ENCODE results near the gene CHRM2.

CHRM2 gene

DNA sequence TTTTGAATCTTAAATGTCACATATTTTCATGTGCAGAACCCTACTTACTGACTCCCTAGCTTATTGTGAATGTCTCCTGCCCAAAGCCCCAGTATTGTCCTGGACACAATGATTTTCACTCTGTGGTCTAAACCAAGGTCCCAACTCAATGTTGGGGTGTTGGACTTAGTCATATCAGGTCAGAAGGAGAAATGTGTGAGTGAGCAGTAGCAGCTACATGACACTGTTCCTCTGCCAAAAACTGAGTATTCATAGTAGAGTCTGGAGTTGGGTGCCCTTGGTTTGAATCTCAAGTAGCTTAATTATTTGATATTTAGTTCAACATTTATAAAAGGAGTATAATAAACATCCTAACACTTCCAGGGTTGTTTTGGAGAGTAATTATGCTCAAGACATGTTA is 141.0 kb downstream of the CHRM2 start:
- no peak for DNase-seq (ENCODE audit: extremely low read depth, low read depth)
- TF ChIP-seq, protein P1, sequence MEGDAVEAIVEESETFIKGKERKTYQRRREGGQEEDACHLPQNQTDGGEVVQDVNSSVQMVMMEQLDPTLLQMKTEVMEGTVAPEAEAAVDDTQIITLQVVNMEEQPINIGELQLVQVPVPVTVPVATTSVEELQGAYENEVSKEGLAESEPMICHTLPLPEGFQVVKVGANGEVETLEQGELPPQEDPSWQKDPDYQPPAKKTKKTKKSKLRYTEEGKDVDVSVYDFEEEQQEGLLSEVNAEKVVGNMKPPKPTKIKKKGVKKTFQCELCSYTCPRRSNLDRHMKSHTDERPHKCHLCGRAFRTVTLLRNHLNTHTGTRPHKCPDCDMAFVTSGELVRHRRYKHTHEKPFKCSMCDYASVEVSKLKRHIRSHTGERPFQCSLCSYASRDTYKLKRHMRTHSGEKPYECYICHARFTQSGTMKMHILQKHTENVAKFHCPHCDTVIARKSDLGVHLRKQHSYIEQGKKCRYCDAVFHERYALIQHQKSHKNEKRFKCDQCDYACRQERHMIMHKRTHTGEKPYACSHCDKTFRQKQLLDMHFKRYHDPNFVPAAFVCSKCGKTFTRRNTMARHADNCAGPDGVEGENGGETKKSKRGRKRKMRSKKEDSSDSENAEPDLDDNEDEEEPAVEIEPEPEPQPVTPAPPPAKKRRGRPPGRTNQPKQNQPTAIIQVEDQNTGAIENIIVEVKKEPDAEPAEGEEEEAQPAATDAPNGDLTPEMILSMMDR (IDR thresholded peaks at IDR 0.05; ENCODE audit: low read depth, low read length): no peak

GRCh38 chr7:137015015-137015414 is 146.6 kb downstream of the CHRM2 start:
- DNase-seq (ENCODE audit: extremely low read depth, low read depth): no peak
- TF ChIP-seq, protein P1 (IDR thresholded peaks at IDR 0.05; ENCODE audit: low read depth, low read length): no peak

- no peak for DNase-seq (ENCODE audit: extremely low read depth, low read depth)
- TF ChIP-seq, protein P1 (IDR thresholded peaks at IDR 0.05; ENCODE audit: low read depth, low read length): no peak
Observed at GRCh38 chr7:137017221-137017620, 148.8 kb downstream of the CHRM2 start.

GRCh38 chr7:137018468-137018867 is 150.0 kb downstream of the CHRM2 start:
- TF ChIP-seq, protein P1 (IDR thresholded peaks at IDR 0.05; ENCODE audit: low read depth, low read length): no peak
- DNase-seq (ENCODE audit: extremely low read depth, low read depth): no peak

DNA sequence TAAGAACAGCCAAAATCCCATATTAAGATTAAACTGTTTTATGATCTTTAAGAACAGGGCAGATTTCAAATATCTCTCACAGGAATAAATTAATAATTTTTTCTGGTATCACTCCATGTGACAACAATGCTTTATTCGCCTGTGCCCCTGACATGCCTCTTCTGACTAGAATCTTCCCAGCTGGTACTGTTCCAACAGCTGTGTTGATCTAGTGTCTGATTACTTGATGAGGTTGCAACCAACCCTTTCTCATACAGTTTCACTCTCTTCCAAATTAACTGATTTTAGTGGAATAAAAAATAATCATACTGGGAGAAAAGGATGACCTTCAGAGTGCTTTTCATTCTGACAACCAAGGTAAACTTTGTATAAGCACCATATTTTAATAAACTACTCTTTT is 151.9 kb downstream of the CHRM2 start:
- no peak for DNase-seq (ENCODE audit: extremely low read depth, low read depth)
- TF ChIP-seq, protein P1 (IDR thresholded peaks at IDR 0.05; ENCODE audit: low read depth, low read length): no peak

DNA sequence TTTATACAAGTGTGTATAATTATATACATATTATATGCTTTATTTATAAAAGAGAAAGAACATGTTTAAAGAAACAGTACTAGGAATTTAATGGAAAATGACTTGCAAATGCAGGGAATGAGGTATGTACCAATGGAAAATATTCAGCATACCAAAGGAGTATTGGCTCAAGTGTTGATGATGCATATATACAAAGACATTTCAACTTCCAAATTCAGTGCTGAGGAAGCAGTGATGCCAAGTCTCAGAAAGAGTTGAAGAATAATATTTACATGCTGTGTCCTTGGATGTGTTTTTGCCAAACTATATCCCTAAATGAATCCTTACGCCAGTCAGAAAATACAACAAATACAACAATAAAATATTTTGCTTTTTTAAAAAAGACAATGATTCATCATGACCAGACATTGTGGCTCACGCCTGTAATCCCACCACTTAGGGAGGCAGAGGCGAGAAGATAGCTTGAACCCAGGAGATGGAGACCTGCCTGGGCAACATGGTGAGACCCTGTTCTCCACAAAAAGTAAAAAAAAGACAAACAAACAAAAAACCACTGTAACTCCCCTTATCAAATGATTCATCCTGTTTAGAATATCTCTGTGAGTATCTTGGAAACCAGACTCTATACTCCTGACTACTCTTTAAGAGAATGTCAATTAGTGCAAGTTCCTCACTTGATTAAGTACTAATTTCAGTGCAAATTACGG is 157.2 kb downstream of the CHRM2 start:
- peak; percentile 72 for DNase-seq (ENCODE audit: extremely low read depth, low read depth)
- TF ChIP-seq, protein P1 (IDR thresholded peaks at IDR 0.05; ENCODE audit: low read depth, low read length): no peak

GRCh38 chr7:137026176-137026500 is 157.7 kb downstream of the CHRM2 start:
- DNase-seq (ENCODE audit: extremely low read depth, low read depth): no peak
- TF ChIP-seq, protein P1 (IDR thresholded peaks at IDR 0.05; ENCODE audit: low read depth, low read length): no peak
